Heart left ventricle (tissue), 13 donors: ENCODE measurements around the gene IPCEF1.

Source experiments
- POLR2A ChIP-seq, 2 donors: fragments of 450-650 bp; IDR thresholded peaks; one replicate each; pipeline ENCODE4 v1.6.1; 2017; ENCODE audit warnings: antibody characterized with exemption in 2 of 2, mild to moderate bottlenecking in 2 of 2, moderate library complexity in 2 of 2
- TF ChIP-seq, protein P1 (sequence below), 12 donors: fragments of 200-600 bp; sonication (generic) in 4 of 12; IDR thresholded peaks; one replicate each; pipeline versions ENCODE4 v1.5.0 to v1.8.0; 2018 to 2022; ENCODE audit warnings: antibody characterized with exemption in 12 of 12, mild to moderate bottlenecking in 5 of 12
- donor health status: ischemic (EF 13 %, LVEDD 7.1; RV severe dilation, severe dysfunction).
- donor health status: DM: no; HTN: yes; CAD: no.
- donor health status: DM: no; HTN: no; CAD: no.
- donor health status: ischemic (EF 25% LVEDD 6.9; RV normal size, moderate dysfunction).
- donor health status: ischemic (EF 25% LVEDD 5.7; RV mildly dilated, moderate dysfunction).
- donor health status: ischemic (EF 35%, LVEDD 5.7; RV mildly dilated, moderate dysfunction).
- donor health status: nonischemic (EF 11% LVEDD 7.7; RV severe dilation, severe dysfunction).
- donor health status: DM: yes; HTN: yes; CAD: no.
- donor health status: PGD.
- donor health status: ischemic (EF 29% LVEDD 5.4; RV normal size, mild dysfunction).
- donor health status: nonischemic (EF 23%, LVEDD 6.1; RV moderate dilation, normal function).

DNA sequence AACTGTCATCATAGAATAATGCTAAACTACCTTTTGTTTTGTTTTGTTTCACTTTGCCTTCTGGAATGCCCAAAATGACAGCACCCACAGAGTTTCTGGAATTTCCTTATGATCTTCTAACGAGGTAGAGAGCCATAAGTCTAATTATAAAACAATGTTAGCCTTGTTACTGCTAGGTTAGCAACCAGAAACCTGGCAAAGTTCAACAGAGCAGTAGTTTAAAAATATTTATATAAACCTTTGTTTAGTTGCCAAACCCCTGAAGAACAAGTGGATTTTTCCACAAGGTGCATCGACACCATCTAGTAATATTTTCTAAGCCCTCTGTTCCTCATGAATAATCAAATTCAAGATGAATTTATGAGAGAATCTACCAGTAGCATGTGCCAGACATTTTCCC is 27.6 kb upstream of the IPCEF1 start:
- TF ChIP-seq POLR2A (IDR thresholded peaks at IDR 0.05): no peak
- TF ChIP-seq, protein P1, sequence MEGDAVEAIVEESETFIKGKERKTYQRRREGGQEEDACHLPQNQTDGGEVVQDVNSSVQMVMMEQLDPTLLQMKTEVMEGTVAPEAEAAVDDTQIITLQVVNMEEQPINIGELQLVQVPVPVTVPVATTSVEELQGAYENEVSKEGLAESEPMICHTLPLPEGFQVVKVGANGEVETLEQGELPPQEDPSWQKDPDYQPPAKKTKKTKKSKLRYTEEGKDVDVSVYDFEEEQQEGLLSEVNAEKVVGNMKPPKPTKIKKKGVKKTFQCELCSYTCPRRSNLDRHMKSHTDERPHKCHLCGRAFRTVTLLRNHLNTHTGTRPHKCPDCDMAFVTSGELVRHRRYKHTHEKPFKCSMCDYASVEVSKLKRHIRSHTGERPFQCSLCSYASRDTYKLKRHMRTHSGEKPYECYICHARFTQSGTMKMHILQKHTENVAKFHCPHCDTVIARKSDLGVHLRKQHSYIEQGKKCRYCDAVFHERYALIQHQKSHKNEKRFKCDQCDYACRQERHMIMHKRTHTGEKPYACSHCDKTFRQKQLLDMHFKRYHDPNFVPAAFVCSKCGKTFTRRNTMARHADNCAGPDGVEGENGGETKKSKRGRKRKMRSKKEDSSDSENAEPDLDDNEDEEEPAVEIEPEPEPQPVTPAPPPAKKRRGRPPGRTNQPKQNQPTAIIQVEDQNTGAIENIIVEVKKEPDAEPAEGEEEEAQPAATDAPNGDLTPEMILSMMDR (IDR thresholded peaks at IDR 0.05): no peak
